Liver (tissue), 9 donors: ENCODE data around the gene SUGCT. TPM values are rescaled to one million over a fixed set of nuclear protein-coding genes. Genes with fewer than 3 reads are reported as not detected.

Experiments
- DNase-seq: peaks from one replicate; pipeline ENCODE4 v3.0.0-alpha.2; 2017; ENCODE audit warnings: low spot score
- H3K27ac ChIP-seq, 2 donors: one replicate each; pipeline ENCODE4 v1.7.0; 2013; ENCODE audit warnings: inconsistent platforms in 2 of 2, low read length in 2 of 2, control low read depth in 1 of 2, low read depth in 1 of 2, mild to moderate bottlenecking in 1 of 2
- H3K27me3 ChIP-seq, 4 donors: one replicate each; pipeline versions ENCODE4 v1.6.1 to v1.7.0; 2013; ENCODE audit warnings: low read length in 3 of 4, inconsistent platforms in 1 of 4, mild to moderate bottlenecking in 1 of 4, moderate library complexity in 1 of 4; ENCODE audit not compliant: control insufficient read depth in 4 of 4, insufficient read depth in 4 of 4
- H3K36me3 ChIP-seq, 4 donors: one replicate each; pipeline versions ENCODE4 v1.6.1 to v1.7.0; 2013; ENCODE audit warnings: low read length in 3 of 4, mild to moderate bottlenecking in 3 of 4, low read depth in 1 of 4, moderate library complexity in 1 of 4; ENCODE audit not compliant: control insufficient read depth in 4 of 4, insufficient read depth in 3 of 4
- H3K4me1 ChIP-seq, 4 donors: one replicate each; pipeline versions ENCODE4 v1.6.1 to v1.7.0; 2013; ENCODE audit warnings: low read length in 3 of 4, mild to moderate bottlenecking in 3 of 4, moderate library complexity in 1 of 4; ENCODE audit not compliant: control insufficient read depth in 4 of 4, insufficient read depth in 4 of 4
- H3K4me3 ChIP-seq, 3 donors: one replicate each; pipeline versions ENCODE4 v1.6.1 to v1.7.0; 2013; ENCODE audit warnings: low read length in 3 of 3, control low read depth in 1 of 3, low read depth in 1 of 3, mild to moderate bottlenecking in 1 of 3
- H3K9ac ChIP-seq, 2 donors: one replicate each; pipeline ENCODE4 v1.7.0; 2013; ENCODE audit warnings: low read length in 2 of 2, mild to moderate bottlenecking in 2 of 2, moderate library complexity in 2 of 2, control low read depth in 1 of 2, low read depth in 1 of 2
- H3K9me3 ChIP-seq, 4 donors: one replicate each; pipeline versions ENCODE4 v1.6.1 to v1.7.0; 2013; ENCODE audit warnings: low read length in 3 of 4; ENCODE audit not compliant: control insufficient read depth in 4 of 4
- EGR1 ChIP-seq, 2 donors: IDR thresholded peaks; 2 replicates each; pipeline ENCODE4 v1.6.1; 2016 to 2018; ENCODE audit warnings: antibody characterized with exemption in 2 of 2, low read depth in 2 of 2
- FOXA1 ChIP-seq: IDR thresholded peaks from 2 replicates; pipeline ENCODE4 v1.6.1; 2016; ENCODE audit warnings: antibody characterized with exemption
- FOXA2 ChIP-seq: IDR thresholded peaks from 2 replicates; pipeline ENCODE4 v1.6.1; 2016; ENCODE audit warnings: antibody characterized with exemption
- GABPA ChIP-seq, 2 donors: IDR thresholded peaks in 1 of 2; conservative IDR thresholded peaks in 1 of 2; 2 replicates each; pipeline ENCODE4 v1.6.1; 2016; ENCODE audit warnings: antibody characterized with exemption in 2 of 2, mild to moderate bottlenecking in 1 of 2, moderate library complexity in 1 of 2
- HNF4A ChIP-seq, 2 donors: conservative IDR thresholded peaks; 2 replicates each; pipeline ENCODE4 v1.6.1; 2016; ENCODE audit warnings: antibody characterized with exemption in 2 of 2, mild to moderate bottlenecking in 2 of 2
- HNF4G ChIP-seq: IDR thresholded peaks from 2 replicates; pipeline ENCODE4 v1.6.1; 2016; ENCODE audit warnings: antibody characterized with exemption
- JUND ChIP-seq, 2 donors: IDR thresholded peaks; 2 replicates each; pipeline ENCODE4 v1.6.1; 2016; ENCODE audit warnings: antibody characterized with exemption in 2 of 2
- RAD21 ChIP-seq, 2 donors: IDR thresholded peaks; 2 replicates each; pipeline ENCODE4 v1.6.1; 2016; ENCODE audit warnings: antibody characterized with exemption in 2 of 2, mild to moderate bottlenecking in 2 of 2
- RXRA ChIP-seq, 2 donors: IDR thresholded peaks; 2 replicates each; pipeline ENCODE4 v1.6.1; 2017 to 2018; ENCODE audit warnings: antibody characterized with exemption in 2 of 2, mild to moderate bottlenecking in 1 of 2
- SP1 ChIP-seq: IDR thresholded peaks from 2 replicates; pipeline ENCODE4 v1.6.1; 2018; ENCODE audit warnings: antibody characterized with exemption, mild to moderate bottlenecking
- TAF1 ChIP-seq: conservative IDR thresholded peaks from 2 replicates; pipeline ENCODE4 v1.6.1; 2016; ENCODE audit warnings: antibody characterized with exemption, mild to moderate bottlenecking
- YY1 ChIP-seq: IDR thresholded peaks from 2 replicates; pipeline ENCODE4 v1.6.1; 2016; ENCODE audit warnings: antibody characterized with exemption, mild to moderate bottlenecking
- WGBS: extraction: QIAGEN DNeasy Blood & Tissue Kit; methylation state at CpG from one replicate; pipeline ENCODE4 v1.1.7; 2013; 5-methylcytosine and 5-hydroxymethylcytosine counted together
- polyA plus RNA-seq, 2 donors: library from polyadenylated mRNA; stranded (reverse) in 1 of 2; unstranded in 1 of 2; fragments of 200-250 nt in 1 of 2; fragments of >200 nt in 1 of 2; fragmentation: Nextera tagmentation in 1 of 2; extraction: Ambion mirVana in 1 of 2; gene quantifications; one replicate each; pipeline versions ENCODE4 v1.2.1 to v1.2.3, GENCODE V29; 2013 to 2015
- total RNA-seq, 2 donors: library from RNA; depleted of rRNA; stranded (reverse); fragments of >200 nt; gene quantifications; one replicate each; pipeline ENCODE4 v1.2.3, GENCODE V29; 2014
- TF ChIP-seq, protein P1 (sequence below): IDR thresholded peaks from 2 replicates; pipeline ENCODE4 v1.6.1; 2016; ENCODE audit warnings: antibody characterized with exemption
- TF ChIP-seq, protein P2 (sequence below): IDR thresholded peaks from 2 replicates; pipeline ENCODE4 v1.6.1; 2016; ENCODE audit warnings: antibody characterized with exemption
- TF ChIP-seq, protein P3 (sequence below): IDR thresholded peaks from 2 replicates; pipeline ENCODE4 v1.6.1; 2016; ENCODE audit warnings: antibody characterized with exemption
- TF ChIP-seq, protein P4 (sequence below): fragments of 150-350 bp; IDR thresholded peaks from 2 replicates; pipeline ENCODE4 v1.5.1; 2017; ENCODE audit warnings: improper control_type of control experiment, low read depth, low read length; ENCODE audit not compliant: missing input control
- TF ChIP-seq, protein P5 (sequence below): IDR thresholded peaks from 2 replicates; pipeline ENCODE4 v1.6.1; 2016; ENCODE audit warnings: antibody characterized with exemption, mild to moderate bottlenecking
- donor health status: healthy.
- donor health status: healthy.
- donor health status: healthy.
- donor health status: healthy.
- donor health status: healthy.

SUGCT gene
- total and polyA plus RNA-seq, 4 donors = 6.2 to 11.9 (median 9.9) TPM

DNA sequence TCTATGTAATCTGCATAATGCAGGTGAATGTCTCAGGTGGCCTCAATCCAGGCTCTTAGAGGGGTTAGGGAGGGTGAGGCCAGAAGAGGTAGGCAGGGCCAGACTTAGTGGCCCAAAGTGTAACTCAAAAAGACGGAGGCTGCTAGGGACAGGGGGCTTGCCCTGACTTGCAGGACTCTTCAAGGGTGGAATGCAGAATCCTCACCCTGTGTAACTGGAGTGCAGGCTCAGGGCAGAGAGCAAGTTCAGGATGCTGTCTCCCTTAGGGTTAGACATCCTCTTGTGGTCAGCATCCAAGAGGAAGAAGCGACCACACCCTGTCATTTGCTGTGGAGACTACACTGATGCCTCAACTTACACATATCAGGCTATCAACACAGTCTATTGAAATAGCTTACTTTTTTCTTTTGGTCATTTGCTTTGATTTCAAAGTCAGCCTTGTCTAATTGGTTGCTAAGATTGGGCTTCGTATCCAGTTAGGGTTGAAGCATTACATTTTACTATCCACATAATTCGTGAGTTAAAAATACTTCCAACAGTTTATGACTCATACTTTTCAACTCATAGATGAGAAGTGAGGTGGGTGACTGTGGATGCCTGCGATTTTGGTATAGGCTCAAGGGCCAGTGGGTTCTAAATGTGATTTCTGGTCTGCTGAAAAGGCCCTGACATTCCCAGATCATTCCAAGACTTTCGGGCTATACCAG lies 563.6 kb downstream of the SUGCT start (continued):
- TF ChIP-seq, protein P1, sequence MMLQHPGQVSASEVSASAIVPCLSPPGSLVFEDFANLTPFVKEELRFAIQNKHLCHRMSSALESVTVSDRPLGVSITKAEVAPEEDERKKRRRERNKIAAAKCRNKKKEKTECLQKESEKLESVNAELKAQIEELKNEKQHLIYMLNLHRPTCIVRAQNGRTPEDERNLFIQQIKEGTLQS = no peak
- TF ChIP-seq, protein P2, sequence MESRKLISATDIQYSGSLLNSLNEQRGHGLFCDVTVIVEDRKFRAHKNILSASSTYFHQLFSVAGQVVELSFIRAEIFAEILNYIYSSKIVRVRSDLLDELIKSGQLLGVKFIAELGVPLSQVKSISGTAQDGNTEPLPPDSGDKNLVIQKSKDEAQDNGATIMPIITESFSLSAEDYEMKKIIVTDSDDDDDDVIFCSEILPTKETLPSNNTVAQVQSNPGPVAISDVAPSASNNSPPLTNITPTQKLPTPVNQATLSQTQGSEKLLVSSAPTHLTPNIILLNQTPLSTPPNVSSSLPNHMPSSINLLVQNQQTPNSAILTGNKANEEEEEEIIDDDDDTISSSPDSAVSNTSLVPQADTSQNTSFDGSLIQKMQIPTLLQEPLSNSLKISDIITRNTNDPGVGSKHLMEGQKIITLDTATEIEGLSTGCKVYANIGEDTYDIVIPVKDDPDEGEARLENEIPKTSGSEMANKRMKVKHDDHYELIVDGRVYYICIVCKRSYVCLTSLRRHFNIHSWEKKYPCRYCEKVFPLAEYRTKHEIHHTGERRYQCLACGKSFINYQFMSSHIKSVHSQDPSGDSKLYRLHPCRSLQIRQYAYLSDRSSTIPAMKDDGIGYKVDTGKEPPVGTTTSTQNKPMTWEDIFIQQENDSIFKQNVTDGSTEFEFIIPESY = no peak
- TF ChIP-seq, protein P3, sequence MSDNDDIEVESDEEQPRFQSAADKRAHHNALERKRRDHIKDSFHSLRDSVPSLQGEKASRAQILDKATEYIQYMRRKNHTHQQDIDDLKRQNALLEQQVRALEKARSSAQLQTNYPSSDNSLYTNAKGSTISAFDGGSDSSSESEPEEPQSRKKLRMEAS = no peak

DNA sequence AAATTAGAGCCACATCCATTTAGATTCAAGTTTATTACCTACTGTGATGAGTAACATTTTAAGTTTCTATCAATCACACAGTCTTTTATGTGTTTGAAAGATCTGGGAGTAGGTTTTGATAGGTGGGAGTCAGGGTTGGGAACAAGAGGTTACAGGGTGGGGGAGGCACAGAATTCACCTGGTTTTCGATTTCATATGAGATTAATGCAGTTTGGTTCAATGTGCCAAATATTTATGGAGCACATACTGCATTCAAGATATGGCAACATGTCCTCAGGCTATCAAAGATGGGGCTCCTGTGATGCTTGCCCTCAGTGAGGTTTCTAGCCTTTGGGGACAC lies 564.1 kb downstream of the SUGCT start:
- no peak overlapping the region for H3K9ac ChIP-seq
- H3K27me3 ChIP-seq = no peaks in the 10 kb centered on the region
- H3K27ac ChIP-seq = no peak overlapping the region
- DNase-seq = no peak
- H3K4me1 ChIP-seq = no peaks in the 10 kb centered on the region
- no peak overlapping the region for H3K4me3 ChIP-seq
- no peaks in the 10 kb centered on the region for H3K9me3 ChIP-seq
- H3K36me3 ChIP-seq = no peaks in the 10 kb centered on the region
- TF ChIP-seq, protein P2 = no peak
- TF ChIP-seq EGR1 (IDR thresholded peaks at IDR 0.05; ENCODE audit: low read depth in 2 of 2) (no peak), FOXA2 (no peak), FOXA1 (no peak), TAF1 (no peak), RAD21 (IDR thresholded peaks at IDR 0.05) (no peak), SP1 (no peak), GABPA (IDR thresholded peaks at IDR 0.05 in 1 of 2, conservative IDR thresholded peaks at IDR 0.05 in 1 of 2) (no peak), RXRA (IDR thresholded peaks at IDR 0.05) (no peak), JUND (IDR thresholded peaks at IDR 0.05) (no peak), HNF4A (conservative IDR thresholded peaks at IDR 0.05) (no peak), YY1 (no peak), HNF4G (no peak)
- TF ChIP-seq, protein P1 = no peak
- TF ChIP-seq, protein P4, sequence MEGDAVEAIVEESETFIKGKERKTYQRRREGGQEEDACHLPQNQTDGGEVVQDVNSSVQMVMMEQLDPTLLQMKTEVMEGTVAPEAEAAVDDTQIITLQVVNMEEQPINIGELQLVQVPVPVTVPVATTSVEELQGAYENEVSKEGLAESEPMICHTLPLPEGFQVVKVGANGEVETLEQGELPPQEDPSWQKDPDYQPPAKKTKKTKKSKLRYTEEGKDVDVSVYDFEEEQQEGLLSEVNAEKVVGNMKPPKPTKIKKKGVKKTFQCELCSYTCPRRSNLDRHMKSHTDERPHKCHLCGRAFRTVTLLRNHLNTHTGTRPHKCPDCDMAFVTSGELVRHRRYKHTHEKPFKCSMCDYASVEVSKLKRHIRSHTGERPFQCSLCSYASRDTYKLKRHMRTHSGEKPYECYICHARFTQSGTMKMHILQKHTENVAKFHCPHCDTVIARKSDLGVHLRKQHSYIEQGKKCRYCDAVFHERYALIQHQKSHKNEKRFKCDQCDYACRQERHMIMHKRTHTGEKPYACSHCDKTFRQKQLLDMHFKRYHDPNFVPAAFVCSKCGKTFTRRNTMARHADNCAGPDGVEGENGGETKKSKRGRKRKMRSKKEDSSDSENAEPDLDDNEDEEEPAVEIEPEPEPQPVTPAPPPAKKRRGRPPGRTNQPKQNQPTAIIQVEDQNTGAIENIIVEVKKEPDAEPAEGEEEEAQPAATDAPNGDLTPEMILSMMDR = no peak
- TF ChIP-seq, protein P5, sequence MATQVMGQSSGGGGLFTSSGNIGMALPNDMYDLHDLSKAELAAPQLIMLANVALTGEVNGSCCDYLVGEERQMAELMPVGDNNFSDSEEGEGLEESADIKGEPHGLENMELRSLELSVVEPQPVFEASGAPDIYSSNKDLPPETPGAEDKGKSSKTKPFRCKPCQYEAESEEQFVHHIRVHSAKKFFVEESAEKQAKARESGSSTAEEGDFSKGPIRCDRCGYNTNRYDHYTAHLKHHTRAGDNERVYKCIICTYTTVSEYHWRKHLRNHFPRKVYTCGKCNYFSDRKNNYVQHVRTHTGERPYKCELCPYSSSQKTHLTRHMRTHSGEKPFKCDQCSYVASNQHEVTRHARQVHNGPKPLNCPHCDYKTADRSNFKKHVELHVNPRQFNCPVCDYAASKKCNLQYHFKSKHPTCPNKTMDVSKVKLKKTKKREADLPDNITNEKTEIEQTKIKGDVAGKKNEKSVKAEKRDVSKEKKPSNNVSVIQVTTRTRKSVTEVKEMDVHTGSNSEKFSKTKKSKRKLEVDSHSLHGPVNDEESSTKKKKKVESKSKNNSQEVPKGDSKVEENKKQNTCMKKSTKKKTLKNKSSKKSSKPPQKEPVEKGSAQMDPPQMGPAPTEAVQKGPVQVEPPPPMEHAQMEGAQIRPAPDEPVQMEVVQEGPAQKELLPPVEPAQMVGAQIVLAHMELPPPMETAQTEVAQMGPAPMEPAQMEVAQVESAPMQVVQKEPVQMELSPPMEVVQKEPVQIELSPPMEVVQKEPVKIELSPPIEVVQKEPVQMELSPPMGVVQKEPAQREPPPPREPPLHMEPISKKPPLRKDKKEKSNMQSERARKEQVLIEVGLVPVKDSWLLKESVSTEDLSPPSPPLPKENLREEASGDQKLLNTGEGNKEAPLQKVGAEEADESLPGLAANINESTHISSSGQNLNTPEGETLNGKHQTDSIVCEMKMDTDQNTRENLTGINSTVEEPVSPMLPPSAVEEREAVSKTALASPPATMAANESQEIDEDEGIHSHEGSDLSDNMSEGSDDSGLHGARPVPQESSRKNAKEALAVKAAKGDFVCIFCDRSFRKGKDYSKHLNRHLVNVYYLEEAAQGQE = no peak
- TF ChIP-seq, protein P3 = no peak
- WGBS = 94% methylated on average over 1 of the region's 1 CpG
